Uterus (tissue), 2 donors: Measurements from ENCODE around the gene TWSG1.

Experiments
- CTCF ChIP-seq, 4 experiments: fragments of 200-600 bp in 2 of 4; fragments of 450-650 bp in 2 of 4; sonication (generic) in 2 of 4; IDR thresholded peaks; one replicate each; pipeline ENCODE4 v1.5.1; 2016 to 2019; ENCODE audit warnings: antibody characterized with exemption in 4 of 4, mild to moderate bottlenecking in 2 of 4, moderate library complexity in 1 of 4
- POLR2A ChIP-seq, 2 donors: fragments of 450-650 bp; IDR thresholded peaks; one replicate each; pipeline ENCODE4 v1.6.1; 2016; ENCODE audit warnings: antibody characterized with exemption in 2 of 2, mild to moderate bottlenecking in 1 of 2, moderate library complexity in 1 of 2

DNA sequence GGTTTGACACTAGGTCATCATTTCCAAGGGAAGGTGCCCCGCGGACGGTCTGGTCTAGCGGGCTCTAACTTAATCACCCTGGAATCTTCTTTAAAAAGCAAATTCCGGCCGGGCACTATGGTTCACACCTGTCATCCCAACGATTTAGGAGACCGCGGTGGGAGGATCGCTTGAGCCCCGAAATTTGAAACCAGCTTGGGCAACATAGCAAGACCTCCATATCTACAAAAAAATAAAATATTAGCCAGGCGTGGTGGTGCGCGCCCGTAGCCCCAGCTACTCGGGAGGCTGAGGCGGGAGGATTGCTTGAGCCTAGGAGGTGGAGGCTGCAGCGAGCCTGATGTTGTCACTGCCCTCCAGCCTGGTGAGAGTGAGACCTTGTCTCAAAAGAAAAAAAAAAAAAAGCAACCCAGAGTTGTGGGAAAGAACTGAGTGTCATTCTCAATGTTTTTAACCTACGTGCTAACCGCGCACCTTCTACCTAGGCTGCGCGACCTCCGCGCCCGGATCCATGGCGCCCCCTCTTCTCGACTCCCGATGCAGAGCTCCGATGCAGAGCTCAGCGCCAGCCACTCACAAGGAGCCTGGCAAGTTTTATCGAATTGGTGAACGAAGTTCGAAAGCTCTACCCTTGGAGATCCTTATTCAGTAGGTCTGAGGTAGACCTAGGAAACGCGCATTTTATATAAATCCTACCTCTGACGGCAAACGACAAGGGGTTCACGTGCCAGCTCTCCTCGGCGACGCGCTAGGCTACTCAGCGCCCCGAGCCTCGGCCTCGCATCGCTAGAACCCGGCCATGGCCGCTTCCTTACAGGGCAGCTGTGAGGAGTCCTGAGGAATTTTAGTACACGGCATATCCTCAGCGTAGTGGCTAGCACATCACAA is 888 bp upstream of the TWSG1 start:
- TF ChIP-seq CTCF (IDR thresholded peaks at IDR 0.05) (no peak), POLR2A (IDR thresholded peaks at IDR 0.05) (no peak)
